ENCODE measurements around the gene CSNK1G3.

GRCh38 chr5:123645024-123645603 is 133.1 kb downstream of the CSNK1G3 start:
- TF ChIP-seq POLR2A (IDR thresholded peaks at IDR 0.05; ENCODE audit: low read depth) (no peak), CTCF (IDR thresholded peaks at IDR 0.05) (no peak)

All from esophagus muscularis mucosa (tissue), 3 donors.